SK-N-SH (cell line): ENCODE data around the gene GPR42. TPM values are rescaled to one million over a fixed set of nuclear protein-coding genes. Genes with fewer than 3 reads are reported as not detected.

ENCODE experiments used
- CTCF ChIA-PET: fragments of 300-600, 350-600 bp; formaldehyde crosslinking; extraction: SDS; loops from one replicate; lab custom pipeline; 2021; lab: Yijun Ruan, JAX
- POLR2A ChIA-PET: fragments of 350-600 bp; sonication (Branson Sonifier 250); formaldehyde crosslinking; extraction: SDS; loops from one replicate; lab custom pipeline; 2020; ENCODE audit warnings: antibody characterized with exemption, inconsistent platforms; lab: Yijun Ruan, JAX
- DNase-seq: peaks from one replicate; pipeline ENCODE4 v3.0.0; 2012
- H2AFZ ChIP-seq: fragments of 200-600 bp; sonication (generic); 2 replicates; pipeline ENCODE4 v1.8.1; 2016; ENCODE audit warnings: antibody characterized with exemption, mild to moderate bottlenecking, low read depth
- H3F3A ChIP-seq: fragments of 200-600 bp; sonication (generic); replicated peaks from 2 replicates; pipeline ENCODE3; 2016; ENCODE audit warnings: antibody characterized with exemption, mild to moderate bottlenecking; ENCODE audit not compliant: insufficient read depth
- H3K27ac ChIP-seq, 2 experiments: fragments of 200-500 bp in 1 of 2; fragments of 200-600 bp in 1 of 2; sonication (Bioruptor generic) in 1 of 2; sonication (generic), shearing (Covaris generic) in 1 of 2; 2 replicates each; pipeline versions ENCODE4 v1.5.1 to v1.6.1; 2014 to 2016; ENCODE audit warnings: low read depth in 2 of 2, inconsistent platforms in 1 of 2, low read length in 1 of 2, mild to moderate bottlenecking in 1 of 2, mixed read lengths in 1 of 2
- H3K27me3 ChIP-seq: fragments of 200-600 bp; sonication (generic), shearing (Covaris generic); 2 replicates; pipeline ENCODE4 v1.6.1; 2016; ENCODE audit warnings: mixed run types; ENCODE audit not compliant: insufficient read depth
- H3K36me3 ChIP-seq, 2 experiments: fragments of 200-500 bp in 1 of 2; fragments of 200-600 bp in 1 of 2; sonication (Bioruptor generic) in 1 of 2; sonication (generic) in 1 of 2; replicated peaks in 1 of 2; 2 replicates each; pipeline versions ENCODE3 to v1.5.1; 2014 to 2016; ENCODE audit warnings: low read length in 1 of 2, mild to moderate bottlenecking in 1 of 2; ENCODE audit not compliant: insufficient read depth in 2 of 2, control insufficient read depth in 1 of 2
- H3K4me1 ChIP-seq, 2 experiments: fragments of 200-500 bp in 1 of 2; fragments of 200-600 bp in 1 of 2; sonication (Bioruptor generic) in 1 of 2; sonication (generic), shearing (Covaris generic) in 1 of 2; 2 replicates each; pipeline versions ENCODE4 v1.5.1 to v1.6.1; 2014 to 2016; ENCODE audit warnings: low read depth in 1 of 2, low read length in 1 of 2, mixed run types in 1 of 2; ENCODE audit not compliant: insufficient read depth in 2 of 2, control insufficient read depth in 1 of 2
- H3K4me2 ChIP-seq: fragments of 200-600 bp; sonication (generic), shearing (Covaris generic); 2 replicates; pipeline ENCODE4 v1.6.1; 2017; ENCODE audit warnings: mixed run types
- H3K4me3 ChIP-seq, 2 experiments: fragments of 200-500 bp in 1 of 2; fragments of 200-600 bp in 1 of 2; sonication (Bioruptor generic) in 1 of 2; sonication (generic), shearing (Covaris generic) in 1 of 2; 2 replicates each; pipeline versions ENCODE4 v1.5.1 to v1.8.1; 2014 to 2016; ENCODE audit warnings: low read depth in 2 of 2, inconsistent platforms in 1 of 2, low read length in 1 of 2, mild to moderate bottlenecking in 1 of 2, mixed read lengths in 1 of 2, moderate library complexity in 1 of 2
- H3K79me2 ChIP-seq: fragments of 200-600 bp; sonication (generic); 2 replicates; pipeline ENCODE4 v1.8.1; 2017; ENCODE audit warnings: mild to moderate bottlenecking; ENCODE audit not compliant: insufficient read depth
- H3K9ac ChIP-seq: fragments of 200-600 bp; sonication (generic); 2 replicates; pipeline ENCODE4 v1.6.1; 2017; ENCODE audit warnings: mixed run types
- H3K9me2 ChIP-seq: fragments of 200-600 bp; sonication (generic); 2 replicates; pipeline ENCODE4 v1.6.1; 2017; ENCODE audit warnings: mixed run types
- H3K9me3 ChIP-seq: fragments of 200-600 bp; sonication (generic); 2 replicates; pipeline ENCODE4 v1.6.1; 2017; ENCODE audit warnings: mixed run types, mild to moderate bottlenecking, moderate library complexity
- H4K20me1 ChIP-seq: fragments of 200-600 bp; sonication (generic); 2 replicates; pipeline ENCODE4 v1.6.1; 2017; ENCODE audit warnings: mild to moderate bottlenecking, mixed run types; ENCODE audit not compliant: insufficient read depth
- CHD2 ChIP-seq: fragments of 150-350 bp; IDR thresholded peaks from 2 replicates; pipeline ENCODE4 v1.6.1; 2018; ENCODE audit warnings: low read length; ENCODE audit not compliant: partially characterized antibody
- ELF1 ChIP-seq: IDR thresholded peaks from 2 replicates; pipeline ENCODE4 v1.4.0; 2012
- EZH2phosphoT487 ChIP-seq: fragments of 200-600 bp; sonication (generic); IDR thresholded peaks from 2 replicates; pipeline ENCODE4 v1.6.1; 2017; ENCODE audit warnings: low read depth, mixed run types, mild to moderate bottlenecking, antibody characterized with exemption, moderate library complexity, borderline replicate concordance
- FOSL2 ChIP-seq: IDR thresholded peaks from 2 replicates; pipeline ENCODE4 v1.4.0; 2012; ENCODE audit warnings: low read depth, mild to moderate bottlenecking, moderate library complexity, borderline replicate concordance
- FOXM1 ChIP-seq: IDR thresholded peaks from 2 replicates; pipeline ENCODE4 v1.4.0; 2012; ENCODE audit warnings: low read depth, mild to moderate bottlenecking
- GABPA ChIP-seq: IDR thresholded peaks from 2 replicates; pipeline ENCODE4 v1.4.0; 2012; ENCODE audit warnings: low read depth, mild to moderate bottlenecking
- IRF3 ChIP-seq: fragments of 150-350 bp; IDR thresholded peaks from 2 replicates; pipeline ENCODE4 v1.6.1; 2016; ENCODE audit warnings: mild to moderate bottlenecking, low read depth, low read length
- JUND ChIP-seq: IDR thresholded peaks from 2 replicates; pipeline ENCODE4 v1.4.0; 2012
- MEF2A ChIP-seq: IDR thresholded peaks from 2 replicates; pipeline ENCODE4 v1.4.0; 2012; ENCODE audit warnings: low read depth, borderline replicate concordance
- MXI1 ChIP-seq: IDR thresholded peaks from 2 replicates; pipeline ENCODE4 v1.6.1; 2012; ENCODE audit warnings: mild to moderate bottlenecking, low read depth, low read length, improper control_type of control experiment
- NRF1 ChIP-seq: IDR thresholded peaks from 2 replicates; pipeline ENCODE4 v1.6.1; 2012; ENCODE audit warnings: low read depth, mild to moderate bottlenecking, low read length
- RAD21 ChIP-seq: IDR thresholded peaks from 2 replicates; pipeline ENCODE4 v1.6.1; 2012; ENCODE audit warnings: mild to moderate bottlenecking, low read length
- RCOR1 ChIP-seq: fragments of 150-350 bp; IDR thresholded peaks from 2 replicates; pipeline ENCODE4 v1.6.1; 2017; ENCODE audit warnings: antibody characterized with exemption, low read length
- RFX5 ChIP-seq: IDR thresholded peaks from 2 replicates; pipeline ENCODE4 v1.6.1; 2012; ENCODE audit warnings: mild to moderate bottlenecking, improper control_type of control experiment, low read length
- RXRA ChIP-seq: IDR thresholded peaks from 2 replicates; pipeline ENCODE4 v1.4.0; 2012; ENCODE audit warnings: low read depth, mild to moderate bottlenecking, borderline replicate concordance
- SIN3A ChIP-seq: IDR thresholded peaks from 2 replicates; pipeline ENCODE4 v1.6.1; 2012; ENCODE audit warnings: low read depth, mild to moderate bottlenecking, low read length, moderate library complexity, borderline replicate concordance
- TAF1 ChIP-seq: IDR thresholded peaks from 2 replicates; pipeline ENCODE4 v1.6.1; 2012; ENCODE audit warnings: low read depth, mild to moderate bottlenecking, low read length, moderate library complexity, borderline replicate concordance
- USF2 ChIP-seq: fragments of 150-350 bp; IDR thresholded peaks from 2 replicates; pipeline ENCODE4 v1.6.1; 2017; ENCODE audit warnings: antibody characterized with exemption, low read length, low read depth, borderline replicate concordance
- YY1 ChIP-seq: IDR thresholded peaks from 2 replicates; pipeline ENCODE4 v1.4.0; 2012; ENCODE audit warnings: low read depth, mild to moderate bottlenecking
- WGBS: methylation state at CpG from one replicate; pipeline ENCODE4 v1.1.6; 2017; ENCODE audit warnings: low lambda C conversion rate; 5-methylcytosine and 5-hydroxymethylcytosine counted together
- polyA plus RNA-seq, 3 experiments: library from polyadenylated mRNA; depleted of rRNA; stranded (reverse); fragments of >200 nt; gene quantifications; 2 replicates each; pipeline ENCODE4 v1.2.3, GENCODE V29; 2012
- TF ChIP-seq, protein P1 (sequence below): IDR thresholded peaks from 2 replicates; pipeline ENCODE4; 2012

The GPR42 gene
- polyA plus RNA-seq, 1 of the 3 experiments (the other 2 are of a cell fraction): not detected

DNA sequence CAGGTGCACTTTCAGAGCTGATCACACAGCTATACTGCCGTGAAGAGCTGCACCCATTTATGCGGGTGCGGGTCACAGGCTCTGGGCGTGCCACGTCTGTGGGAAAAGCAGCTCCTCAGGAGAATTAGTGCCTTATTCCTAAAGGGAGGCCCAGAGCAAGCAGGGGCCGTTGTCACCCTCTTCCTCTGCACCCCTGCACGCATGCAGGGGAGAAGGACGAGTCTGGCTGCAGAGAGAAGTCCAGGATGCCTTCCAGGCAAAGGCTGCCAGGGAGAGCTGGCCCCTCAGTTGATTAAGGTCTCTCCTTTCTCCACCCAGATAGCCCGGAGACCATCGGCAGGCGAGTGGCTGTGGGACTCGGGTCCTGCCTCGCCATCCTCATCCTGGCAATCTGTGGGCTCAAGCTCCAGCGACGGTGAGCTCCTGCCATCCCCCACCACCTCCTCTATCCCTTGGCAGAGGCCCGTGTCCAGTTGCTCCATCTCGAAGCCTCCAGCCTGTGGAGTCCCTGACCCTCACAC, 26.3 kb upstream of the GPR42 start:
- H2AFZ ChIP-seq: no peak overlapping the region
- no peak overlapping the region for H3K4me3 ChIP-seq
- no peaks in the 10 kb centered on the region for H3K9me3 ChIP-seq
- H3K27ac ChIP-seq: no peak overlapping the region
- H3K27me3 ChIP-seq: peaks cover 98% of the 10 kb centered on the region
- no peaks in the 10 kb centered on the region for H3K36me3 ChIP-seq
- no peaks in the 10 kb centered on the region for H3F3A ChIP-seq
- WGBS: 14% methylated on average over 13 of the region's 17 CpGs
- H3K9me2 ChIP-seq: no peaks in the 10 kb centered on the region
- no peaks in the 10 kb centered on the region for H4K20me1 ChIP-seq
- H3K79me2 ChIP-seq: no peaks in the 10 kb centered on the region
- no peak for DNase-seq
- ChIA-PET CTCF (interaction anchor here (0.9 to 1.8 kb wide), 4 partner anchors 9 to 74 kb away, joined by 3 to 12 read pairs (median 4); no protein-coding TSS in a partner anchor), POLR2A (no interaction called here)
- no peak overlapping the region for H3K9ac ChIP-seq
- TF ChIP-seq TAF1 (no peak), RCOR1 (no peak), NRF1 (no peak)
- no peak overlapping the region for H3K4me2 ChIP-seq
- no peaks in the 10 kb centered on the region for H3K4me1 ChIP-seq

- WGBS: 6% methylated on average over 11 of the region's 11 CpGs
- Histone ChIP-seq H3K27me3 (peaks cover 98% of the 10 kb centered on the region), H3K4me2 (no peak overlapping the region), H3K9me3 (no peaks in the 10 kb centered on the region), H3K9ac (no peak overlapping the region), H3K79me2 (no peaks in the 10 kb centered on the region), H3K27ac (no peak overlapping the region), H3K9me2 (no peaks in the 10 kb centered on the region), H3K36me3 (no peaks in the 10 kb centered on the region), H3K4me1 (no peaks in the 10 kb centered on the region), H2AFZ (no peak overlapping the region), H4K20me1 (no peaks in the 10 kb centered on the region), H3K4me3 (no peak overlapping the region)
- POLR2A ChIA-PET: no interaction called here
- CTCF ChIA-PET: interaction anchor here (0.8 to 1.8 kb wide), 4 partner anchors 7 to 150 kb away, joined by 3 to 12 read pairs (median 5); no protein-coding TSS in a partner anchor
- DNase-seq: no peak
- TF ChIP-seq ELF1 (no peak), RAD21 (no peak), USF2 (no peak), YY1 (no peak), MXI1 (no peak), RXRA (no peak), CHD2 (no peak), EZH2phosphoT487 (no peak), JUND (no peak), FOSL2 (no peak), IRF3 (no peak), GABPA (no peak), SIN3A (no peak), TAF1 (no peak), RCOR1 (no peak), RFX5 (no peak), FOXM1 (no peak), MEF2A (no peak)
- TF ChIP-seq, protein P1, sequence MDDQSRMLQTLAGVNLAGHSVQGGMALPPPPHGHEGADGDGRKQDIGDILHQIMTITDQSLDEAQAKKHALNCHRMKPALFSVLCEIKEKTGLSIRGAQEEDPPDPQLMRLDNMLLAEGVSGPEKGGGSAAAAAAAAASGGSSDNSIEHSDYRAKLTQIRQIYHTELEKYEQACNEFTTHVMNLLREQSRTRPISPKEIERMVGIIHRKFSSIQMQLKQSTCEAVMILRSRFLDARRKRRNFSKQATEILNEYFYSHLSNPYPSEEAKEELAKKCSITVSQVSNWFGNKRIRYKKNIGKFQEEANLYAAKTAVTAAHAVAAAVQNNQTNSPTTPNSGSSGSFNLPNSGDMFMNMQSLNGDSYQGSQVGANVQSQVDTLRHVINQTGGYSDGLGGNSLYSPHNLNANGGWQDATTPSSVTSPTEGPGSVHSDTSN: no peak
- TF ChIP-seq, all 33 proteins: peak for 0
- H3F3A ChIP-seq: no peaks in the 10 kb centered on the region
Observed at GRCh38 chr19:35345671-35346111, 25.2 kb upstream of the GPR42 start.
